Measurements from ENCODE around the gene GAS2L1.

GAS2L1 gene

DNA sequence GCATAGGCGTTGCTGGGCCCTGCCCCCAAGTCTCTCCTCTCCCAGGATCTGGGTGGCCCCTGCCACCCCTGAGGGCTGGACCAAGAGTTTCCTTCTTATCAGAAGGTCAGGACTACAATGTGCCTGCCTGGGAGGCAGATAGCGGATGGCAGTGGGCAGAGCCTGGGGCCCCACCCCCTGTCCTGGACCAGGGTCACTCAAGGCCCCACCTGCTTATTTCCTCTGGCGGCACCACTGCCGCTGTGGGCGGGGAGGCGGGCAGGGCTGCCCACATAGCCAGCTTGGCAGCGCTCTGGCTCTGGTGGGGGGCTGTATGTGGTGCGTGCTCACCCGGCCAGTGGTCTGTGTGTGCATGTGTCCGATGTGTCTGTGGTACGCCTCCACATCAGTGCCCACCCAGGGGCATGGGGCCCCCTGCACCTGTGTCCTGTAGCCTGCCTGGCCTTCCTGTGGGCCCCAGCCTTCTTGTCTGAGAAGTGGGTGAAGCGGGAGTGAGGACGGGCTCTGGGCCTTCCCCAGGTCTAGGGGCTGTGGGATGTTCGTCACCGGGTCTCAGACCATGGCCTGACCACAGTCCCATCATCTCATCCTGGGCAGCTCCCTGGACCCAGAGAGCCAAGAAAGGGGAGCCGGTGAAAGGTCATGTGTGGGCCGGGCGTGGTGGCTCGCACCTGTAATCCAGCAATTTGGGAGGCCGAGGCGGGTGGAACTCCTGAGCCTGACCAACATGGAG, 3.0 kb downstream of the GAS2L1 start:
- no peak for DNase-seq (ENCODE audit: low read depth in 2 of 2)

- no peak for DNase-seq (ENCODE audit: low read depth in 2 of 2)
Measured at GRCh38 chr22:29310065-29310862, 3.8 kb downstream of the GAS2L1 start.

- peak; percentile 42 to 46 for DNase-seq (ENCODE audit: low read depth in 2 of 2)
Measured at GRCh38 chr22:29310863-29311339, 4.5 kb downstream of the GAS2L1 start.

- DNase-seq (ENCODE audit: low read depth in 2 of 2) = no peak
Measured at GRCh38 chr22:29311464-29312217, 5.2 kb downstream of the GAS2L1 start.

DNA sequence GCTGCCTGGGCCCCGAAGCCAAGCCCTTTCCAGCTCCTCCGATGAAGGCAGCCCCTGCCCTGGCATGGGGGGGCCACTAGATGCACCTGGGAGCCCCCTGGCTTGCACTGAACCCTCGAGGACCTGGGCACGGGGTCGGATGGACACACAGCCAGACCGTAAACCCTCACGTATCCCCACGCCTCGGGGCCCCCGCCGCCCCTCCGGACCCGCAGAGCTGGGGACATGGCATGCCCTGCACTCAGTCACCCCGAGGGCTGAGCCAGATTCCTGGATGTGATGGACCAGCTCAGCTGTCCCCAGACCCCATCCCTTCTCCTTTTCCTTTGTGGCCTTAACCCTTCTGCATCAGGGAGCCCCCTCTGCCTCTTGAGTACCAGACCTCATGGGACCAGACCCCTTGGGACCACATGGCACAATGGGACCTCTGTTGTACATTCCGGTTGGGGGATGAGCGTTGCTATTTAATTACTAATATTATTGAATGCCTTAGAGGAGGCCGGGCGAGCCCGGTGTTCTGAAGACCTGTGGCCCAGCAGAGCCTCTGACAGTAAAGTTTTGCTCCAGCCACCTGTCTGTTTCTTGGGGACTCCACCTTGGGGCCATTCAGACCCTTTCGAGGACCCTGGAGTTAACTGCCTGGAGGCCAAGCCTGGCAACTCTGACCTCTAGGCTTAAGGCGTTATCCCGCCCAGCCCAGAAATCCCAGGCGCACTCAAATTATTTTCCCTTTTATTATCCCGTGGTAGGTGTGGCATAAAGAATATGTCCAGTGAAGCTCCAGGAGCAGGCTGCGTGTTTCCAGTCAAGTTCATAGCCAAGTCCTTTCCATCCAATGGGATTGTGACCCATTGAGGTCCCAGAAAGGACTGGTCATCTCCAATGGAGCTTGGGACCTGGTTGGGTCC, 6.0 kb downstream of the GAS2L1 start:
- no peak for DNase-seq (ENCODE audit: low read depth in 2 of 2)

DNA sequence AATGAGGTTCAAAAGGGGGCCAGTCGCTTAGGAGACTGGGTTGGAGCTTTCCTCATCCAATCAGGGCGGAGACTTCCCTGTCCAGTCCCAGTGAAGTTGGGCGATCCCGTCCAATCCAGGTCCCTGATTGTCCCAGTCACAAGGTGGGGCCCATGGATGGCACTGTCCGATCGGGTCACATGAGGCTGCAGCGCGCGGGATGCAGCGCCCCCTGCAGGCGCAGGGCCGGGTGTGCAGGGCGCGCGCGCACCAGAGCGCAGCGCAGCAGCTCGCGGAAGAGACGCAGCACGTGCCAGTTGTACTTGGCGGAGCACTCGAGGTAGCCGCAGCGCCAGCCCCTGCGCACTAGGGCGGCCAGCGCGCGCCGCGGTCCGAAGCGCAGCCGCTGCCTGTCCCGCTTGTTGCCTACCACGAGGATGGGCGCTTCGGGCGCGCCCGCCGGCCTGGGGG, 6.7 kb downstream of the GAS2L1 start:
- no peak for DNase-seq (ENCODE audit: low read depth in 2 of 2)

DNA sequence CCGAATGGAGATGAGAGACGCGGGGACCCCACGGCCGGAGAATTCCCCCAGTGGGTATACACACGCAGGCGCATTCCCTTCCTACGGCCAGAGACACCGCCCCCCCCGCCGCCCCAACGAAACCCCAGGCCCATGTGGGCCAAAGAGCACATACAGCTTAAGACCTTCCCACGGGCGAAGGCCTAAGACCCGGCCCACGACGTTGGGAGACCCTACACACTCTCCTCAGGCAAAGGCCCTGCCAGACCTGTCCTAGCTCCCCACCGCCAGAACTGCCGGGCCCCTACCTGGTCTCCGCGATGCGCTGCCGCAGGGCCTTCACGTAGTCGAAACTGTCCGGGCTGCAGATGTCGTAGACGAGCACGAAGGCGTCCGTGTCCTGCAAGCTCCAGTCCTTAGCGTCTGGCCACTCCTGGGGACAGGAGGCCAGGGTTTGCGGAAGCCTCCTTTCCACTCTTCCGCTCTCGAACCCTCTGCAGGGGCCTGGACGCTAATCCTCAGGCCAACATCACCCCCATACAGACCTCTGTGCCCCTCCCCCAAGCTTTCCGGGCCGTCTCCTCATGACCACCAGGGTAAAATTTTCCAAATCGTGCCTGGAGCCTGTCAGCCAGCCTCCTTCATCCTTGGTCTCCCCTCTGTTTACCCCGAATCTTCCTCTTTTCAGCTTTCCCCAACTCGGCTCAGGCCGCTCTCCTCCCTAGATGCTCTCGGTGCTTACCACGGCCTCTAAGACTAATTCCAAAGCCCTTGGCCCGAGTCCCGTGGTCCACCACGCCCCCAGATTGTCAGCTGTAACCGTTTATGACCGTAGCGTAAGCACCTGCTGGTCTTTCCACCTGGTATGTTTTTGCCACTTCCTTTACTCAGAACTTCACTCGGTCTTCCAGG, 7.4 kb downstream of the GAS2L1 start:
- DNase-seq (ENCODE audit: low read depth in 2 of 2) = no peak

DNA sequence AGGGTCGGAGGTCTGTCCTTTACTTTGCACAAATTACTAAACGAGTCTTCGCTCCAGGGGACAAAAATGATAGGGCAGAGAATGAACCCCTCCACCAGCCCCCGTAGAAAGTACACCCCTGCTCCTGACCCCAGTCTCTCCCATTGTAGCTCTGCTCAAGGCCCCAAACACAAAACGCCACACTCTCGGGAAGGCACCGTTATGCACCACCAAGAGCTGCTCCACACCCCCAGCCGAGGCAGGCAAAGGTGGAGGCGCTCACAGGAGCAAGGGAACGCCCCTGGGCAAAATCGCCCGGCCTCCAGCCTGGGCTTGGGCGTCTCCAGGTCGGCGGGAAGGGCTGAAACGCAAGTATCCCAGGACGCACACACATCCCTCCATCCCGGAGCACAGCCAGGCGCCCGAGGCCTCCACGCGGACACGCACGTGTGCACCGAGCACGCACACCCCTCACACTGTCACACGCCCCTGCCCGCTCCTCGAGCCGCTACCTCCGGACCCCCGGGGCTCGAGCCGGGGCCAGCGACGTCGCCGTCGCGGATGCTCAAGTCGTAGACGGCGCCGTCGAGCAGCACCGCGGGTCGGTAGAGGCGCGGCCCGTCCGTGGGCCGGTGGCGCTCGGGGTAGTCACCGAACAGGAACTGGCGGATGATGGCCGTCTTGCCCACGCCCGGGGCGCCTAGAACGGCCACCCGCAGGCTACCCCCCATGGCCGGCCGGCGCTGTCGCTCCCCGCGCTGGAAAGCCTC, 8.3 kb downstream of the GAS2L1 start:
- DNase-seq (ENCODE audit: low read depth in 2 of 2) = no peak

DNA sequence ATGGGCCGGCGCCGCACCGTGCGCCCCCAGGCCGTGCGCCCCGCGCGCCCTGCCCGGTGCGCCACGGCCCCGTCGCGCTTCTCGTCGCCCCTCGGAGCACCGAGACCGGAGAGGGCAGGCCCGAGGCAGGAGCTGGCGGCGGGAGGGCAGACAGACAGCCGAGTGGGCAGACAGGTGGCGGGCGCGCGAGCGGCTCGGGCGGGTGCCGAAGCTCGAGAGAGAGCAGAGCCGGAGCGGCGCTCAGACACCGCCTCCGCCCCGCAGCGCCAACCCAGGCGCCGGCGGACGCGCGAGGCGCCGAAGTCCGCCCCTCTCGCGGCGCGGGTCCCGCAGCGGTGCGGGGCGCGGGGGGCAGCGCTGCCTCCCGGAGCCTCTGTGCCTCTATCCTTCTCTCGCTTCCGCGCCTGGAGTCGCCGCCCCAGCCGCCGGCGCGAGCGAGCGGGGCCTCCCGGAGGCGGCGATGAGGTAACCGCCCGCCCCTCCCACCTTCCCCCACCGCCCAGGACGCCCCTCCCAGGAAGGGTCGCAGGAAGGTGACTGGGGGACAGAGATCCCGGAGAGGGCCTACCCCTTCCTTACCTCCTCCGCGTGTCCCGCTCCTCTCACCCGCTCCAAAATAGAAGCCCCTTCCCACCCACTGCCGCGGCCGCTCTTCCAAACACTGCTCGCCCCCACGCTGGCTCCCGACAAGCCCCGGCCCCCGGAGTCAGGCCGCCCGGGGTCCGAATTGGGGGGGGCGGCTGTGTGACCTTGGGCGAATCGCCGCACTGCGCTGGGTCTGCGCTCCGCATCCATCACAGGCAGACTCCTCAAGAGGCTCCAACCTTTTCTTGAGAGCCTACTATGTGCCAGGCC, 9.1 kb downstream of the GAS2L1 start, which contains the start of gene RASL10A:
Gene RASL10A (minus strand): TSS at position 412 of the 855 bp plus-strand sequence. CDS start 451 bp downstream, outside the sequence.
- DNase-seq (ENCODE audit: low read depth in 2 of 2) = no peak

DNA sequence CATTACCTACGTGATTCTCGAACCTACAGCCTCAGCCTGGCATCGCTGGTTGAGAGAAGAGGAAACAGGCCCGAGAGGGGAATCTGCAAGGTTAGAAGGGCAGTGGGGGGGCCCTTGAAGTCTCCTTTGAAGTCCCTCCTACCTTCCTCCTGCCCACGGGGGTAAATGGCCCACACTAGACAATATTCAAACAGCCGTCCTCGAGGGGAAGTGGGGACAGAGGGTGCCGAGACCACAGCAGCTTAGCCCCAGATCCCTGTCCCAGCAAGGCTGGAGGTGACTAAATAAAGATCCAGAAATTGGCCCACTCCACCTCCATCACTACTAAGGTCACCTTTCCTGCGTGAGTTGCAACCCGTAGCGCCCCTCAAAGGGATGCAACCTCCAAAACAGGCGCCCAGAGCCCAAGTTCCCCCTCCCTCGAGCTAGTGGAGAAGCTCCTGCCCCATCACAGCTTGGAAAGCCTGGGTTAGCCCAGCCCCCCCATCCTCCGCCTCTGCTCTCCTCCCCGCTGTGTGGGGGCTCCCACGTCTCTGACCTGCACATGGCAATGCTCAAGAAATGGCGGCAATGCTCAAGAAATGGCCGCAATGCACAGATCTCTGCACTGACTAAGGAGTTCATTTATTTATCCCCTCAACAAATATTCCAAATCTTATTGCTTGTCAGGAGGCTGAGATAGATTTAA, 9.8 kb downstream of the GAS2L1 start:
- DNase-seq (ENCODE audit: low read depth in 2 of 2) = no peak

DNA sequence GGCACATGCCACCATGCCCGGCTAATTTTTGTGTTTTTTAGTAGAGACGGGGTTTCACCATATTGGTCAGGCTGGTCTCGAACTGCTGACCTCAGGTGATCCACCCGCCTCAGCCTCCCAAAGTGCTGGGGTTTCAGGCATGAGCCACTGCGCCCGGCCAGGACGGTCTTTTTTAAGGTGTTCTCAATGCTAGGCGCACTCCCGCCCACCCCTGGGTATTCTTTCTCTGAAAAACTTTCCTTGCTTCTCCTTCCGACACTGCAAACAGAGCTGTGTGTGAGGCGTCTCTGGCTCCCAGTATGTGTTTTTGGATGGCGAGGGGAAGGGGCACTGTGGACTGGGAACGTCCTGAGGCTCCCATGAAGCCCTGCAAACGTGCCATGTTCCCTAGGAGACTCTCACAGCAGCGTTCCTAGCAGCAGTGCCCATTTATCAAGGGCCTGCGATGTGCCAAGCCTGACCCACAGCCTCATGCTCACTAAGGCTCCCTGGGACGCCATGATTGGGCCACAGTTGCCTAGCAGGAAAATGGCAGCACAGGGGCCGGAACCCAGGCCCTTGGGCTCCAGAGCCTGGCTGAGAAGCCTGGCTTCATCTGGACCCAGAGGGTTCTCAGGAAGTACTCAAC, 11.5 kb downstream of the GAS2L1 start:
- no peak for DNase-seq (ENCODE audit: low read depth in 2 of 2)

DNA sequence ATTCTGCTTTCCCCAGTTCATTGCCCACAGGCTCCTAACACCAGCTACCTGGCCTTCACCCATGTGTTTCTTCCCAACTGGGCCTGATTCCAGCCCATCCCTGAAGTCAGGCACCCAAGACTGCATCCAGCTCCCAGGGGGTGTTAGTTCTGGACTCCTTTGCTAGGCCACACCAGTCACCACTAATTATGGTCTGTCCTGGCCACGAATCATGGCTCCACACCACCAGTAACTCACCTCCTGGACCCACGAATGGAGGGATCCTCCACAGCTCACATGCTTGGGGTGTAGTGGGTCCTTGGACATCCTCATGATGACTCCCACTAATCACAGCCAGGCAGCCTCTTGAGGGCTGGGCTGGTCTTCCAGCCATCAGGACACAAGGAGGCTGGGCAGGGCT, 12.6 kb downstream of the GAS2L1 start:
- DNase-seq (ENCODE audit: low read depth in 2 of 2) = no peak

DNA sequence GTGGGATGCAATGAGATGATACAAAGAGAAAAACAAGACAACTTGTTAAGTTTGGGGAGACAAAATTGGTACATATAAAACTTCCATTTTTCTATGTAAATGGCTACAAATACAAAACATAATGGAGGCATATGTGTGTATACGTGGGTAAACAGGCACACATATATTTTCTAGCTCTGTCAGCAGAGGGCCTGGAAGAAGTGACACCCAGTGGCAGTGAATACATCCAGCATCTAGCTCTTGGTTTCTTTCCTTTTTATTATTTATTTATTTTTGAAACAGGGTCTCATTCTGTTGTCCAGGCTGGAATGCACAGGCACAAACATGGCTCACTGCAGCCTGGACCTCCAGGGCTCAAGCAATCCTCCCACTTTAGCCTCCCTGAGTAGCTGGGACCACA, 14.1 kb downstream of the GAS2L1 start:
- no peak for DNase-seq (ENCODE audit: low read depth in 2 of 2)

DNA sequence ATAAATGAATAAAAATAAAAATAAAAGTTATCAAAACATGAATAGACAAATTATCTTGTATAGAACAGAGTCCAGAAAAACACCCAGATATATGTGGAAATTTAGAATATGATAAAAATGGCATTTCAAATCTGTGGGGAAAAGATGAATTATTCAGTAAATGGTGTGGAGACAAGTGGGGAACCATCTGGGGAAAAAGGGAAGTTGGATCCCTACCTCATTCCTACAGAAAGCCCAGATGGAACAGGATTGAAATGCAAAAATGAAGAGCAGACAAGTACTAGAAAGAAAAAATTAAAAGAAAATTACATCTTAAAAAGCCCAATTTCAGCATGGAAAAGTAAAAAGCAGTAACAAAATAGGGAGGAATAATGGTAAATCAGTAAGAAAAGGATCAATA, 17.2 kb downstream of the GAS2L1 start:
- DNase-seq (ENCODE audit: low read depth in 2 of 2) = no peak

GRCh38 chr22:29325356-29325755, 18.9 kb downstream of the GAS2L1 start:
- no peak for DNase-seq (ENCODE audit: low read depth in 2 of 2)

GRCh38 chr22:29325785-29326315, 19.4 kb downstream of the GAS2L1 start:
- DNase-seq (ENCODE audit: low read depth in 2 of 2) = no peak

DNA sequence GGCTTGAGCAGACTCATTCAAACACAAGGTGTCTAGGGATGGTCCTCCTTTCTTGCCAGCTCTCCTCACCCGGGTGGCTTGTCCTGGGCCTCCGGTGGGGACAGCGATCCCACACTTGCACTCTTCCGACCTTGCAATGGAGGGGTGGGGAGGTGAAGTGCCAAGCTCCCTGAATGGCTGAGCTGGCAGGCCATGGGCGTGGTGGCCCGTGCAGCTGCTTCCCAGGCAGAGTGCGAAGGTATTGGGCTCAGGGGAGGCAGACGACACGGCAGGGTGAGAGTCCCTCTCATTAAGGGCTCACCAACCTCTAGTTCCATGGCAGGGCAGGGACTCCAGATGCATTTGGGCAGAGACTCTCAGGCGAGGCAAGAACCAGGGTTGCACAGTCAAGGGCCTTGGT, 20.0 kb downstream of the GAS2L1 start:
- no peak for DNase-seq (ENCODE audit: low read depth in 2 of 2)
